Measurements from ENCODE around the gene MAP3K7. TPM values are rescaled to one million over a fixed set of nuclear protein-coding genes. Genes with fewer than 3 reads are reported as not detected.
A peak's percentile ranks its signal among the peaks of the same experiment; 100 is the strongest.

MAP3K7 gene
- total RNA-seq (10 to 100 TPM; 24.8 to 29.2 TPM), polyA plus RNA-seq (10 to 100 TPM; 10.3 to 14.0 TPM)
- long read RNA-seq, donor 1, full-length matches to known transcripts = 59 of 88 reads
- long read RNA-seq, donor 1, partial matches to known transcripts = 7 of 88 reads
- long read RNA-seq, donor 1, other reads (novel, unspliced or antisense) = 22 of 88 reads
- long read RNA-seq, donor 2, full-length matches to known transcripts = 23 of 46 reads
- long read RNA-seq, donor 2, partial matches to known transcripts = 7 of 46 reads
- long read RNA-seq, donor 2, other reads (novel, unspliced or antisense) = 16 of 46 reads

DNA sequence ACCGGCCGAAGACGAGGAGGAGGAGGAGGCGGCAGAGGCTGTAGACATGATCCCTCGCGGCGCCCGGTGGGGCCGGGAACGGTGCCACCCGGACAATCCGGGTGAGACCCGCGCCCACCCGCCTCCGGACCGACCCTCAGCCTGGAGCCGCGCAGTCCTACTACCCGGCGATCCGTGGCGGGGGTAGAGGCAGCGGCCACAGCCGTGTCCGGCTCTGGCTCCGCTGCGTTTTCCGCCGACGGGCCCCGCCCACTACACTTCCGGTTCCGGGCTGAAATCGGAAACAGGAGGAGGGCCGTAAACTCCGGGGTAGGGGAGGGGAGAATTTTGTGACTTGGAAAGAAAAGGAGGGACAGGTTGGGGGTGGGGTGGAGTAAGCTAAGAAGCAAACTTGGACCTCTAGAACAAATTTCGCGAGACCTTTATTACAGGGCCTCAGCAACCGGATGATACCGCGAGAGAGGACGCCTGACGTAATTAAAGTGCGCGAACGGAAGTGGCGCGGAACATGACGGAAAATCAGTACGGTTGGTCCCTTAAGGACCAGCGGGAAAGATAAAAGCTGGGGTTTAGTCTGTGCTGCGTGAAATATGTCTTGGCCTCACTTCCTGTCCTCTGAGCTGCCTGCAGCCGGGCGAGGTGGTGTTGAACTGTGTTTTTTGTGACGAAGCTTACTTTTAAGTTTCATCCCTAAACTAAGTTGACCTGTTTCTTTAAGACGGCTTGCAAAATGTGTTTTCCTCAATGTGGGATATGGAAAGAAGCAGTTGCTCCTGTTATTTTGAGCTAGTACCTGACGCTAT is at the start of gene MAP3K7:
TSS of gene MAP3K7 (minus strand) at position 237 of the 803 bp plus-strand sequence. CDS start at position 48, 189 bp downstream.
- intact Hi-C loops (cut with DNase I) = loop anchor here in 1 of 2 donors (10.0 kb wide), 1 partner anchor 762 kb away; the partner anchor contains the start of gene CASP8AP2
- peak within 1 kb of the TSS; percentile 85 to 98 for H3K4me3 ChIP-seq (ENCODE audit: low read length in 2 of 2)
- no peaks in the 10 kb centered on the region for H3K9me3 ChIP-seq (ENCODE audit: control insufficient read depth, low read length)
- H3K4me1 ChIP-seq (ENCODE audit: control insufficient read depth in 1 of 2, insufficient read depth in 2 of 2, low read length in 2 of 2) = peaks cover 0 to 5% of the 10 kb centered on the region in 2 donors
- ATAC-seq (ENCODE audit: low FRiP score) (peak; percentile 98), DNase-seq (peak; percentile 93 to 96)
- 0 to 1% methylated on average over 54 to 58 of the region's 58 CpGs for WGBS, 2 donors
- H3K36me3 ChIP-seq (ENCODE audit: control insufficient read depth in 1 of 2, insufficient read depth in 2 of 2, low read length in 1 of 2) = no peaks in the 10 kb centered on the region
- H3K27ac ChIP-seq (ENCODE audit: low read depth in 1 of 2, low read length in 2 of 2) = peak within 1 kb of the TSS; percentile 34 to 81
- H3K27me3 ChIP-seq (ENCODE audit: control insufficient read depth in 1 of 2, insufficient read depth in 2 of 2, low read length in 1 of 2) = no peaks in the 10 kb centered on the region

DNA sequence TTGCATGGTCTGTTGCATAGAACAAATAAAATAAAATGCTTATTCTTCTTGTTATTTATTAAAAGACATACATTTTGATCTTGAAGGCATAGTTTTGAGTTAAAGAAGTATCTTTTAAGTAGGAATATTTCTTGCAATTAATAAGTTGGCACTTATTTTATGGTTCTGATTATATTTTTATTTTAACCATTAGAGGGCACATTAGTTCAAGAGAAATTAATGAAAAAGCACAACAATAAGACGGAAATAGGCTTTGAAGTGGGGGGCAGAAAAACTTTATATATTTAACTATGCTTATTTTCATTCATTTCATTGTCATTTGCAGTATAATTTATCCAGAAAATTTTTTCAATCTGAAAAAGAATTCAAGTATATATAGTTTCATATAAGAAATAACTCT is 44.2 kb upstream of the MAP3K7 start:
- WGBS, 2 donors = 7 to 18% methylated on average over 1 of the region's 1 CpG
- DNase-seq (no peak), ATAC-seq (ENCODE audit: low FRiP score) (no peak)
- intact Hi-C loops (cut with DNase I) = no loop called here
- H3K4me1 ChIP-seq (ENCODE audit: control insufficient read depth in 1 of 2, insufficient read depth in 2 of 2, low read length in 2 of 2) = no peaks in the 10 kb centered on the region
- H3K27ac ChIP-seq (ENCODE audit: low read depth in 1 of 2, low read length in 2 of 2) = no peak overlapping the region
- H3K4me3 ChIP-seq (ENCODE audit: low read length in 2 of 2) = no peak overlapping the region
- H3K9me3 ChIP-seq (ENCODE audit: control insufficient read depth, low read length) = no peaks in the 10 kb centered on the region
- no peaks in the 10 kb centered on the region for H3K36me3 ChIP-seq (ENCODE audit: control insufficient read depth in 1 of 2, insufficient read depth in 2 of 2, low read length in 1 of 2)
- no peaks in the 10 kb centered on the region for H3K27me3 ChIP-seq (ENCODE audit: control insufficient read depth in 1 of 2, insufficient read depth in 2 of 2, low read length in 1 of 2)

DNA sequence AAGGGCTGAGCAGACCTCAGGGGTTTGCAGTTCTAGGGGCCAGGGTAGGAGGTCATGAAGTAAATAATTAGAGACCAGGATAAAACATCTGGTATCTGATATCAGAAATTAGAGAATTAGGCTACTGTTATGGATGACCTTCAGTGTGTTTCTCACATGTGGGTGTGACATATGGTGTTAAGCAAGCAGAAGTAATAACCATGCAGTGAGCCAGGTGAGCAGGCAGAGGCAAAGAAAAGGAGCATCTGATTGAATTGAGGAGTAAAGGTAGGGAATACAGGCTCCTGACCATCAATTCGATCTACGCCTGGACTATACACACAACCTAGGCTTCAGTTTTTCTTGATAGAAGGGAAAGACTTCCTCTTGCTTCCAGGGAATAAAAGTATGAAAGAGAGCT is 34.7 kb upstream of the MAP3K7 start:
- ATAC-seq (ENCODE audit: low FRiP score) = no peak
- H3K27ac ChIP-seq (ENCODE audit: low read depth in 1 of 2, low read length in 2 of 2) = no peak overlapping the region
- intact Hi-C loops (cut with DNase I) = no loop called here
- H3K27me3 ChIP-seq (ENCODE audit: control insufficient read depth in 1 of 2, insufficient read depth in 2 of 2, low read length in 1 of 2) = peaks cover 0 to 2% of the 10 kb centered on the region in 2 donors
- H3K4me1 ChIP-seq (ENCODE audit: control insufficient read depth in 1 of 2, insufficient read depth in 2 of 2, low read length in 2 of 2) = no peaks in the 10 kb centered on the region
- no peaks in the 10 kb centered on the region for H3K36me3 ChIP-seq (ENCODE audit: control insufficient read depth in 1 of 2, insufficient read depth in 2 of 2, low read length in 1 of 2)
- DNase-seq = no peak
- H3K4me3 ChIP-seq (ENCODE audit: low read length in 2 of 2) = no peak overlapping the region
- 95 to 97% methylated on average over 2 of the region's 2 CpGs for WGBS, 2 donors
- H3K9me3 ChIP-seq (ENCODE audit: control insufficient read depth, low read length) = peaks cover 2% of the 10 kb centered on the region

DNA sequence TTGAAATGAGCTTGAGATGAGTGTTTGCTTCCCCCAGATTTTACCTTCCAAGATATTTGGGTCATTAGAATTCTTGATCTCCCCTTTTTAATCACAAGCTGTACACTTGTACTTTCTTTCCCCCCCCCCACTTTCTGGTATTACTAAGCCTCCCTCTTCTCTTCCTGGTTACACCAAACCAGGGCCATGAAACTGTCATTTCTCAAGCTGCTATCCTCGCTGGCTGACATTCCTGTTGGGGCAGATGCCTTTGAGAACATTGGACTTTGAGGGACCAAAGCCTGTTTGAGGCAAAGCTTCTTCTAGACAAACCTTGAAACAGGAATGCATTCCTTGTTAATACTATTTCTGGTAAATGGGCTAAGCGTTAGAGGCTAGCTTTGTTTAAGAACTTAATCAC is 32.3 kb upstream of the MAP3K7 start:
- 39% methylated on average over 2 of the region's 2 CpGs for WGBS, 2 donors
- H3K4me3 ChIP-seq (ENCODE audit: low read length in 2 of 2) = no peak overlapping the region
- intact Hi-C loops (cut with DNase I) = no loop called here
- H3K27ac ChIP-seq (ENCODE audit: low read depth in 1 of 2, low read length in 2 of 2) = no peak overlapping the region
- ATAC-seq (ENCODE audit: low FRiP score) (no peak), DNase-seq (no peak)
- H3K4me1 ChIP-seq (ENCODE audit: control insufficient read depth in 1 of 2, insufficient read depth in 2 of 2, low read length in 2 of 2) = no peaks in the 10 kb centered on the region
- H3K36me3 ChIP-seq (ENCODE audit: control insufficient read depth in 1 of 2, insufficient read depth in 2 of 2, low read length in 1 of 2) = no peaks in the 10 kb centered on the region
- H3K27me3 ChIP-seq (ENCODE audit: control insufficient read depth in 1 of 2, insufficient read depth in 2 of 2, low read length in 1 of 2) = peaks cover 0 to 3% of the 10 kb centered on the region in 2 donors
- peaks cover 2% of the 10 kb centered on the region for H3K9me3 ChIP-seq (ENCODE audit: control insufficient read depth, low read length)

DNA sequence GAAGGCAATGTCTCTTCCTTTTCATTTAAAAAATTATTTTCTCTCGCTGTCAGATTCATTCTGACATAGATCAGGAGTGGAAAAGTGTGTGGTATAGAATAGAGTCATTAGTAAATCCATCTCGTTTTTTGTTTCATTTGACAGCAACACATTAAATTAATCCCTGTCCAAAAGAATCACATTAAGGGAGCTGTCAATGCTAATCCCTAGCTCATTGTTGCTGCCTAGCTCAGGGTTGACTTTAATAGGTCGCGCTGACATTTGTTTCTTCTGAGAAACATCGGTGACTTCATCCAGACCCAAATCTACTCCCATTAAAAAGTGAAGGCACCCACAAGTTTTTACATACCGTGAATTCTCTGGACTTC is 25.4 kb upstream of the MAP3K7 start:
- H3K4me3 ChIP-seq (ENCODE audit: low read length in 2 of 2) = no peak overlapping the region
- intact Hi-C loops (cut with DNase I) = no loop called here
- WGBS, 2 donors = 66 to 77% methylated on average over 6 of the region's 6 CpGs
- no peak overlapping the region for H3K27ac ChIP-seq (ENCODE audit: low read depth in 1 of 2, low read length in 2 of 2)
- H3K9me3 ChIP-seq (ENCODE audit: control insufficient read depth, low read length) = no peaks in the 10 kb centered on the region
- DNase-seq = no peak
- H3K27me3 ChIP-seq (ENCODE audit: control insufficient read depth in 1 of 2, insufficient read depth in 2 of 2, low read length in 1 of 2) = peaks cover 0 to 1% of the 10 kb centered on the region in 2 donors
- no peak for ATAC-seq (ENCODE audit: low FRiP score)
- H3K4me1 ChIP-seq (ENCODE audit: control insufficient read depth in 1 of 2, insufficient read depth in 2 of 2, low read length in 2 of 2) = no peaks in the 10 kb centered on the region
- H3K36me3 ChIP-seq (ENCODE audit: control insufficient read depth in 1 of 2, insufficient read depth in 2 of 2, low read length in 1 of 2) = no peaks in the 10 kb centered on the region

DNA sequence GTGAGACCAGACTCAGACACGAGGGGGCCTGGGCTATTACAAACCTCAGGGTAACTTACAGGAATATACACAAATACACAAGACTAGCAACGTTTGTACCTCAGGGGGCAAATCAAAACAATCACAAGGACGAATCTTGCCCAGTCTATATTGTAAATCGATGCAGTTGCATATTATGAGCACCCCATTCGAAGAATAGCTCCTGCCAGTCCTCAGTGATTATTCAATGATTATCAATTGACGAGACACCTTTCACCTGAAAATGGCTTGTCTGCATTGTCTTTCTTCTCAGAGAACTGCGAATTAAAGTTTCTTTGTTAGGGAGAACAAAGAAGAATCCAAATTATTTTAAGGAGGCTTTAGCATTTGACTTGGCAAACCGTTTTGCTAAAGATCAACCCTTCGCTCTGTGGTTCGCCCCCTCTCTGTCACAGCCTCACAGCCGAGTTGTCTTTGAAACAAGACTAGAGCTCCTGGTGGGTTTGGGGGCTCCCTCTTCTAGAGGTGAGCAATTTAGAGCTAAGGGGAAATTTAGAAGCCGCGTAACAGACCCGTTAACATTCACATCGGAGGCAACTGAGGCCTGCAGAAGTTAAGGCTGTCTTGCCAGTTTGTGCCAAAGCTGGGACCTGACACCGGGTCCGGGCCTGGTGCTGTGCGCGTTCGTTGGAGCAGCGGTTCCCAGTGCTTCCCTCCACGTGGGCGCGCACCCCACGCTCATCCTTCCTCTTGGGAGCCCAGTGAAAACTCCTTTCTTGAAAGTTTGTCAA is 24.9 kb upstream of the MAP3K7 start:
- intact Hi-C loops (cut with DNase I) = no loop called here
- H3K27ac ChIP-seq (ENCODE audit: low read depth in 1 of 2, low read length in 2 of 2) = no peak overlapping the region
- no peaks in the 10 kb centered on the region for H3K9me3 ChIP-seq (ENCODE audit: control insufficient read depth, low read length)
- H3K4me1 ChIP-seq (ENCODE audit: control insufficient read depth in 1 of 2, insufficient read depth in 2 of 2, low read length in 2 of 2) = no peaks in the 10 kb centered on the region
- WGBS, 2 donors = 58 to 59% methylated on average over 25 of the region's 25 CpGs
- peak in 1 of 2 donors; percentile 39 for DNase-seq
- peaks cover 0 to 1% of the 10 kb centered on the region in 2 donors for H3K27me3 ChIP-seq (ENCODE audit: control insufficient read depth in 1 of 2, insufficient read depth in 2 of 2, low read length in 1 of 2)
- peak overlapping the region; percentile 39 to 69 for H3K4me3 ChIP-seq (ENCODE audit: low read length in 2 of 2)
- no peaks in the 10 kb centered on the region for H3K36me3 ChIP-seq (ENCODE audit: control insufficient read depth in 1 of 2, insufficient read depth in 2 of 2, low read length in 1 of 2)
- peak; percentile 25 for ATAC-seq (ENCODE audit: low FRiP score)

DNA sequence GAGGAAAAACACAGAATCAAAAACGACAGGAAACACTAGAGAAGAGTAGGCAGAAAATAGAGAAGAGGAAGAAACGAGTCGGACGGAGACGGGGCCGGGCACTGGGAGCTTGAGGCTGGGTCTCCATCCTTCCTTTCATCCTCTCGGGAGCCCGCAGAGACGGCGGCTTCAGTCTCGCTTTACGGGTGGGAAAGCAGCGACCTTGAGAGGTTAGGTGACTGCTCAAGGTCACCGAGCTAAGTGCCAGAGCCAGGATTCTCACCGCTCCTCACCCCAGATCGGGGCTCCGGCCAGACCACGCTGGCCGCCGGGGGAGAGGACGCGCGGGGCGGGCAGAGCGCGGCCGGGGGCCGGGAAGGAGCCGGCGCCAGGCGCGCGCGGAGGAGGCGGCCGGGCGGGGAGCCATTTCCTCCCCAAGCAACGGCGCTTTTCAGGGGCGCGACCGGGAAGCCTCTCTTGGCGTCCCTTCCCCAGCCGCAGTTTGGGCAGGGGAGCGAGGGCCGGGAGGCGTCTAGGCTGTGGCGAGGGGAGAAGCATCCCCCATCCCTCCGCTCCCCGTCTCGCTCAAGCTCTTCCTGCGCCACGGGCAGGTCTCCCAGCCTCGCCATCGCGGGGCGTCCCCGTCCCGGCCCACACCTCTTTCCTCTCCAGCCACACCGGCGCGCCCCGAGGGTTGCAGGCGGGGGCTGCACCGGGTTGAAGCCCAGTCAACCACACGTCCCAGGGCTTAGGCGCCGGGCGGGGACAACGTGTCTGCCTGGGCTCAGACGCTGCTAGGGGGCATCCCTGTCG is 24.1 kb upstream of the MAP3K7 start:
- Histone ChIP-seq H3K4me3 (ENCODE audit: low read length in 2 of 2) (peak overlapping the region; percentile 39 to 69), H3K27ac (ENCODE audit: low read depth in 1 of 2, low read length in 2 of 2) (no peak overlapping the region), H3K4me1 (ENCODE audit: control insufficient read depth in 1 of 2, insufficient read depth in 2 of 2, low read length in 2 of 2) (no peaks in the 10 kb centered on the region), H3K9me3 (ENCODE audit: control insufficient read depth, low read length) (no peaks in the 10 kb centered on the region), H3K27me3 (ENCODE audit: control insufficient read depth in 1 of 2, insufficient read depth in 2 of 2, low read length in 1 of 2) (peaks cover 0 to 1% of the 10 kb centered on the region in 2 donors), H3K36me3 (ENCODE audit: control insufficient read depth in 1 of 2, insufficient read depth in 2 of 2, low read length in 1 of 2) (no peaks in the 10 kb centered on the region)
- ATAC-seq (ENCODE audit: low FRiP score) (peak; percentile 70), DNase-seq (peak; percentile 47 to 81)
- intact Hi-C loops (cut with DNase I) = no loop called here
- 1% methylated on average over 60 to 72 of the region's 72 CpGs for WGBS, 2 donors

DNA sequence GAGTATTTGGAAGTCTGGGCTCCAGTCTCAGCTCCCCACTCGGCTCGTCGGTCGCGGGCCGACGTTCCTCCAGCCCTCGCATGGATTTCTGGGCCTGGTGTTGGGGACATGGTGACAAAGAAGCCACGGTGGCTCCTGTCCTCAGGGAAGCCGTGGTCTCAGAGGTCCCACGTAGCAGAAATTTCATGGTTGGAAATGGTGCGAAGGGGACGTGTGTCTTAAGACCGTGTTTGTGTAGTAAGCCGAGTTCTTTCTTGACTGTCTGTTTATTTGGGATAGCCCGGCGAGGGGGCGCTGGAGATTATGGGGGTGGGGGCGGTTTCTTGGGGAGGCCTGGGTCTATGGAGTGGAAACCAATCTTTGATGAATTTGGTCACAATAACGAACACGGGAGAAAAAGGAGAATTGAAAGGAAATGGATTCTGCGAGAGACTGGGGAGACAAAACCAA is 23.5 kb upstream of the MAP3K7 start:
- 4% methylated on average over 22 of the region's 22 CpGs for WGBS, 2 donors
- intact Hi-C loops (cut with DNase I) = no loop called here
- H3K4me3 ChIP-seq (ENCODE audit: low read length in 2 of 2) = peak overlapping the region; percentile 39 to 69
- H3K27me3 ChIP-seq (ENCODE audit: control insufficient read depth in 1 of 2, insufficient read depth in 2 of 2, low read length in 1 of 2) = peaks cover 0 to 1% of the 10 kb centered on the region in 2 donors
- no peaks in the 10 kb centered on the region for H3K9me3 ChIP-seq (ENCODE audit: control insufficient read depth, low read length)
- ATAC-seq (ENCODE audit: low FRiP score) = peak; percentile 61
- H3K36me3 ChIP-seq (ENCODE audit: control insufficient read depth in 1 of 2, insufficient read depth in 2 of 2, low read length in 1 of 2) = no peaks in the 10 kb centered on the region
- H3K27ac ChIP-seq (ENCODE audit: low read depth in 1 of 2, low read length in 2 of 2) = no peak overlapping the region
- H3K4me1 ChIP-seq (ENCODE audit: control insufficient read depth in 1 of 2, insufficient read depth in 2 of 2, low read length in 2 of 2) = no peaks in the 10 kb centered on the region
- DNase-seq = peak in 1 of 2 donors; percentile 68

Measured in aorta (tissue), 5 donors.